Mucosa of rectum (tissue), 2 donors: ENCODE measurements around the gene MFNG.

Experiments used
- H3K27ac ChIP-seq, 2 donors: one replicate each; pipeline ENCODE4 v1.7.0; 2013; ENCODE audit warnings: inconsistent platforms in 2 of 2, low read depth in 2 of 2, low read length in 2 of 2
- H3K27me3 ChIP-seq, 2 donors: one replicate each; pipeline ENCODE4 v1.7.0; 2013; ENCODE audit warnings: low read length in 2 of 2; ENCODE audit not compliant: control insufficient read depth in 2 of 2, insufficient read depth in 2 of 2
- H3K36me3 ChIP-seq, 2 donors: one replicate each; pipeline ENCODE4 v1.7.0; 2013; ENCODE audit warnings: low read length in 2 of 2; ENCODE audit not compliant: control insufficient read depth in 2 of 2, insufficient read depth in 2 of 2
- H3K4me1 ChIP-seq, 2 donors: one replicate each; pipeline ENCODE4 v1.7.0; 2013; ENCODE audit warnings: low read length in 2 of 2, mild to moderate bottlenecking in 1 of 2; ENCODE audit not compliant: control insufficient read depth in 2 of 2, insufficient read depth in 2 of 2
- H3K4me3 ChIP-seq, 2 donors: one replicate each; pipeline ENCODE4 v1.7.0; 2013; ENCODE audit warnings: low read length in 2 of 2
- H3K9ac ChIP-seq, 2 donors: one replicate each; pipeline ENCODE4 v1.7.0; 2013; ENCODE audit warnings: low read length in 2 of 2, low read depth in 1 of 2, mild to moderate bottlenecking in 1 of 2
- H3K9me3 ChIP-seq, 2 donors: one replicate each; pipeline ENCODE4 v1.7.0; 2013; ENCODE audit warnings: low read length in 2 of 2; ENCODE audit not compliant: control insufficient read depth in 2 of 2
- donor health status: healthy.
- donor health status: Normal muscosa, but diverticular disease.

Gene MFNG

DNA sequence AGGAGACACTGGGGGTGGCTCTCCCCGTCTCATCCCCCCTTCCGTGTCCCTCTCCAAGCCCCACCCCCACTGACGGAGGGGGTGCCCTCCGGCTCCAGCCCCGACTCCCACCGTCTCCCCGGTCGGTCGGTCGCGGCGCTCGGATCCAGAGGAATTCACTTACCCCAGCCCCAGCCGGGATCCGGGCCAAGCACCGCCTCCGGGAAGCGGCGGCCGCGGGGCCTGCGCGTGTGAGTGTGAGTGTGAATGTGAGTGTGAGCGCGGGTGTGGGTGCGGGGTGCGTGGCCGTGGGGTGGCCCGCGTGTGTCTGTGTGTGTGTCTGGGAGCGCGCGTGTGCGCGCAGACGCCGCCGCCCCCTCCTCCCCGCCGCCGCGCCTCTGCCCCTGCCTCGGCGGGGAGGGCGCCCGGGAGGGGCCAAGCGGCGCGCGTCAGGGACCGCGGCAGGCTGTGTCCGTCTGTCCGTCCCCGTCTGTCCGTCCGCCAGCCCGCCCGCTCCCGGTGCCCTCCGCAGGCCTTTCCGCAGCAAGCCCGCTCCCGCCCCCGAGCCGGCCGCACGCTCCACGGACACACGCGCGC, 59.0 kb downstream of the MFNG start, which contains the start of gene ELFN2:
TSS of gene ELFN2 (minus strand) at position 345 of the 576 bp plus-strand sequence. CDS start 51,945 bp downstream, outside the sequence.
- H3K27me3 ChIP-seq, result peaks cover 54 to 67% of the 10 kb centered on the region in 2 donors
- peaks cover 0 to 2% of the 10 kb centered on the region in 2 donors for H3K4me1 ChIP-seq
- H3K9me3 ChIP-seq, result no peaks in the 10 kb centered on the region
- H3K36me3 ChIP-seq, result no peaks in the 10 kb centered on the region
- peak within 1 kb of the TSS in 1 of 2 donors; percentile 10 for H3K4me3 ChIP-seq
- no peak within 1 kb of the TSS for H3K9ac ChIP-seq
- H3K27ac ChIP-seq, result no peak within 1 kb of the TSS

DNA sequence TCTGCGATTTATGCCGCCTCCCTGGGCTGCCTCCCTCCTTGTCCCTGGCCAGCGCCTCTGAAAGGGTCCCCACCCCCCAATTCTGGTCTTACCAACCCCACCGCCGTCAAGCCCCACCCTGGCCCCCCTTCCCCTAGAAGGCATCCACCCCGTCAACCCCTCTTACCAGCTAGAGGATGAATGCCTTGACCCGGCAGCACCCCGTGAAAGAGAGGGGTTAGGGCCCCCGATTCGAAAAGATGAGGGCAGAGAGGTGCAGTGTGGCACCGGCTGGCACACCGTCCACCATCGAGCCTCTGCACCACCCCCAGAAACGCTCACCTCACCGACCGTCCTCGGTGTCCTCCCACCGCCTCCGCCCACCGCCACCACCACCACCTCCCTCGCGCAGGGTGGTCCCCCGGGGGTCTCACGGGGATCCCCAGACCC, 59.5 kb downstream of the MFNG start:
- Histone ChIP-seq H3K9me3 (no peaks in the 10 kb centered on the region), H3K9ac (no peak overlapping the region), H3K27me3 (peaks cover 51 to 68% of the 10 kb centered on the region in 2 donors), H3K27ac (no peak overlapping the region), H3K4me1 (peaks cover 0 to 2% of the 10 kb centered on the region in 2 donors), H3K4me3 (no peak overlapping the region), H3K36me3 (no peaks in the 10 kb centered on the region)

DNA sequence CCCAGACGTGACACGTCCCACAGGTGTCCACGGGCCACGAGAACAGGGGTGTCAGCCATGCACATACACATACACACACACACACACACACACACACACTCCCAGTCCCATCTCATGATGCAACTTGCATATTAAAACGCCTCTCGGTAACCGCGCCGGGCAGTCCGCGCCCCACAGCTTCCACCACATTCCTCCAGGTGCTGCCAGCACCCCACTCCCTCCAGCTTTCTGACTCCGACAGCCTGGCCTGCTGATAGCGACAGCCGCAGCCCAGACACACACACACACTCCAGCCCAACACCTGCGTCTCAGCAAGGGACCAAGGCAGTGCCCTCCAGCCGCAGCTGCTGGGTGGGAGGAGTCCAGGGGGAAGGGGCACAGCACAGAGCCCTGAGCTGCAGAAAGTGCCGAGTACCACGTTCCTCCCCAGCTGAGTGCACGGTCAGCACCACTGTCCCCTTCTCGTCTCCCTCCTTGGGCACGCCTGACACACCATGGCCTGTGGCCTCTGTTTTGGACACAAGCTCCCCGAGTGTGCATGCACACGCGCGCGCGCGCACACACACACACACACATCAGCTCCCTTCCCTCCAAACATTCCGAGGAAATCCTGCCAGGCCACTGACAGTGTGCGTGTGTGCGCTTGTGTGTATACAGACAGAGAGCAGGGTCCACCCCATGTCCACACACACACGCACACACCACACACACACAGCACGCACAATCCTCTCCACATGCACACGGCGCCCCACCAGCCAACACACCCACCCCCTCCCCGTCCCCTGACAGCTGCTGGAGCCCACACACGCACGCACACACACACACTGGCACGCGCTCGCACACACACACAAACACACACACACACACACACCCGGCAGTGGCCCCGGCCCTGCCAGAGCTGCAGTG, 60.1 kb downstream of the MFNG start:
- H3K4me1 ChIP-seq, result peaks cover 0 to 2% of the 10 kb centered on the region in 2 donors
- H3K4me3 ChIP-seq, result no peak overlapping the region
- H3K27ac ChIP-seq, result no peak overlapping the region
- peaks cover 51 to 75% of the 10 kb centered on the region in 2 donors for H3K27me3 ChIP-seq
- H3K36me3 ChIP-seq, result no peaks in the 10 kb centered on the region
- no peaks in the 10 kb centered on the region for H3K9me3 ChIP-seq
- H3K9ac ChIP-seq, result no peak overlapping the region

DNA sequence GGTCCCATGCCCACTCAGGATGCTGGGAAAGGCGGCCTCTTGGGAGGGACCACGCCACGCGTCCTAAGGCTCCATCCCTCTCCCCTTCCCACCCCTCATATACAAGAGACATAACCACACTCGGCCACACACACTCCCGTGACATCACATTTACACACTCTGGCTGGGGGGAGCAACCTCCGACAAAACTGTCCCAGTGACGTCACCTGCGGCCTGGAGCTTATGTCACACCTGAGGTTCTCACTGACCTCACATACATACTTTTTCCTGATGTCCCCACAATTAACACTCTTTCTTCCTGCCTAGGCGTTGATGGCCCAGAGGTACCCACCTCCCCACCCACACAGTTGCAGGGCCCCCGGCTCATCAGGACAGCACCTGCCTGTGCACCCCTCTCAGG, 60.8 kb downstream of the MFNG start:
- Histone ChIP-seq H3K36me3 (no peaks in the 10 kb centered on the region), H3K4me1 (peaks cover 0 to 8% of the 10 kb centered on the region in 2 donors), H3K9me3 (no peaks in the 10 kb centered on the region), H3K4me3 (no peak overlapping the region), H3K27me3 (peaks cover 54 to 76% of the 10 kb centered on the region in 2 donors), H3K9ac (no peak overlapping the region), H3K27ac (no peak overlapping the region)

DNA sequence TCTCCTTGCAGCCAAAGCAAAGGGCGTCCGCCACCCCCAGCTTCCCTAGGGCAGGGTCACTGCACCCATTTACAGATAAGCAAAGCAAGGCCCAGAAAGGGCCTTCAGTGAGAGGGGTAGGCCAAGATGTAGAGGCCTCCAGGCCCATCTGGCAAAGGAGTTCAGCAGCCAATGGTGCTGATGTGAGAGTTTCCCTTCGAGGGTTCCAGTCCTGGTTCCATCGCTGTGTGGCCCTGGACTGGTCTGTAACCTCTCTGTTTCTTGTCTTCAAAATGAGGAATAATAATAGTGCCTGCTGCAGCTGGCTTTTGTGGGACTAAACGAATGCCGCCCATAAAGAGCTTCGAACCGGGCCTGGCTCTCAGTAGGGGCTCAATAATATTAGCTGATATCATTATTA, 62.9 kb downstream of the MFNG start:
- Histone ChIP-seq H3K27ac (no peak overlapping the region), H3K36me3 (no peaks in the 10 kb centered on the region), H3K27me3 (peaks cover 49 to 72% of the 10 kb centered on the region in 2 donors), H3K4me3 (no peak overlapping the region), H3K9ac (no peak overlapping the region), H3K9me3 (no peaks in the 10 kb centered on the region), H3K4me1 (peaks cover 0 to 10% of the 10 kb centered on the region in 2 donors)

DNA sequence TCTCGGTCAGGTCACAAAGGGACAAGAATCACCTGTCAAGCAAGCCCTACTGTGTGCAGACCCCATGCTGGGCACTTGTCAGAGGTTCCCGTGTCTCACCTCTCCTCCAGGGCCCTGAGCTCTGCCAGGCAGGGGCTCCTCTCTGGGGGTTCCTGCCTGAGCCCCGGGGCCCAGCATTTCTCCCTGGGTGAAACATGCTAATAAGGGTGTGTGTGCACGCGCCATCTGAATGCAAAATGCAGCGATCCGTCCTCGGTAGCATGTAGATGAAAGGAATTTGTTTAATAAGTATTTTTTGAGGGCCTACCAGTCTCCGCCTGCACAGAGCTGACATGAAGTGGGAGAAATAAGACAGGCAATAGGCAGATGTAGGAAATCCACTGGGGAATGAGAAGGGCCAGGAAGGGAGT, 64.7 kb downstream of the MFNG start:
- H3K4me1 ChIP-seq, result peaks cover 0 to 8% of the 10 kb centered on the region in 2 donors
- H3K4me3 ChIP-seq, result no peak overlapping the region
- H3K36me3 ChIP-seq, result no peaks in the 10 kb centered on the region
- H3K27me3 ChIP-seq, result peaks cover 42 to 67% of the 10 kb centered on the region in 2 donors
- H3K9ac ChIP-seq, result no peak overlapping the region
- no peaks in the 10 kb centered on the region for H3K9me3 ChIP-seq
- H3K27ac ChIP-seq, result no peak overlapping the region

DNA sequence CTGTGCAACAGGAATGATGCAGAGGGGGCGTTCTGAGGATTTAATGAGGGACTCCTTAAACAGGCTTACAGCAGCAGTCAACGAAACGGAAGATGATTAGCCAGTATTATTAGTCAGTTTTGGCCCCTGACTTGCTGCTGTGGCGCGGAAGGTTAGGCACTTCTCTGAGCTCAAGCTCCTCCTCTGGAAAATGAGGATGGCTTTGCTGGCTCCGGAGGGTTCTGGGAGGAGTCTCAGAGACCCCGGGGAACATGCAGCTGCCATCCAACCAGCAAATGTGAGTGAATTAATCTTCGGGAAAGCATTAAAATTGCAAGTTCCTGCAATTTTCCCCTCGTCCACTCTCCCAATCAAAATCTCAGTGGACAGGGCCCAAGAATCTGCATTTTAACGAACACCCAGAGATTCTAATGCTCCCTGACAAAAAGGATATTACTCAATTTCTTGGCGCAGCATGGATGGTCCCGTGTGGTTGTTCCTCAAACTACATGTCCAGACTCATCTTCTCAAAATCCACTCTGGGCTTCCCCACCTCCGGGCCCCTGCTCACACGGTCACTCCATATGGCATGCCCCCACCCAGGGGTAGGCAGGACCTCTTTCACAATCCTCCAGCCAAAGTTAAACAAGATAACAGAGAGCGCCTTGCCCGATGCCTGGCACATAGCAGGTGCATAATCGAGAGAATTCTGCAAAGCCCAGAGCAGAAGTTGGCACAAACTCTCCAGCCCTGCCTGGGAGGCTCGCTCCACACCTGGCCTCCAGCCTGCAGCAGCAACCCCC, 65.3 kb downstream of the MFNG start:
- Histone ChIP-seq H3K4me3 (no peak overlapping the region), H3K4me1 (peaks cover 0 to 8% of the 10 kb centered on the region in 2 donors), H3K27ac (no peak overlapping the region), H3K9ac (no peak overlapping the region), H3K27me3 (peaks cover 42 to 64% of the 10 kb centered on the region in 2 donors), H3K36me3 (no peaks in the 10 kb centered on the region), H3K9me3 (no peaks in the 10 kb centered on the region)

DNA sequence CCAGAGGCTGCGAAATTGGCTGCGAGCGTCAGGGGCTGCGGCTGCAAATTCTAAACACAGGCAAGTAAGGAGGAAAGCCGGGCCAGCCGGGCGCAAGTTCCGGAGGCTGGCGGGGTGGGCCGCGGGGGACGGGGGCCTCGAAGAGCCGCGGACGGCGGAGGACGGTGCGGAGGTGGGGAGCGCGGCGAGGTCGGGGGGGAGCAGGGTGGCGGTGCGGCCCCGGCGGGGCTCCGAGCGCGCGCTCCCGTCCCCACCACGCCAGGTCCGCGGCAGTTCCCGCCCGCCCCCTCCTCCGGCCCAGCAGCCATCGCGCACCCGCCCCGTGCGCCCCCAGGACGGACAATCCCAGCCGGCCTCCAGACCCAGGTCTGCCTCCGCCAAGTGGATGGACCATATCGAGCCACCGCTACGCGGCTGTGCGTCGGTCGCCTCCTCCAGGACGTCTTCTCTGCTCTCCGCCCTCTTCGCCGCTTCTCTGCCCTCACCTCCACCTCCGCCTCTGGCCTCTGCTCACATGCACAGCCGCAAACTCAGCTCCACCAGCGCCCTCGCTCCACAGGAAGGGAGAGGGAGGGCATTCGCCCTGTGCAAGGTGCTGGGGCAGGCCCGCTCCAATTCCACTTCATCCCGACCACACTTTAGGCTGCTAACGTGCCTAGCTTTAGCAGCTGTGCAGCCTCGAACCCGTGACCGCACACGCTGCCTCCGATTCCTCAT, 66.1 kb downstream of the MFNG start:
- Histone ChIP-seq H3K36me3 (no peaks in the 10 kb centered on the region), H3K4me3 (no peak overlapping the region), H3K27me3 (peaks cover 35 to 57% of the 10 kb centered on the region in 2 donors), H3K4me1 (peaks cover 0 to 8% of the 10 kb centered on the region in 2 donors), H3K9me3 (no peaks in the 10 kb centered on the region), H3K27ac (no peak overlapping the region), H3K9ac (no peak overlapping the region)

DNA sequence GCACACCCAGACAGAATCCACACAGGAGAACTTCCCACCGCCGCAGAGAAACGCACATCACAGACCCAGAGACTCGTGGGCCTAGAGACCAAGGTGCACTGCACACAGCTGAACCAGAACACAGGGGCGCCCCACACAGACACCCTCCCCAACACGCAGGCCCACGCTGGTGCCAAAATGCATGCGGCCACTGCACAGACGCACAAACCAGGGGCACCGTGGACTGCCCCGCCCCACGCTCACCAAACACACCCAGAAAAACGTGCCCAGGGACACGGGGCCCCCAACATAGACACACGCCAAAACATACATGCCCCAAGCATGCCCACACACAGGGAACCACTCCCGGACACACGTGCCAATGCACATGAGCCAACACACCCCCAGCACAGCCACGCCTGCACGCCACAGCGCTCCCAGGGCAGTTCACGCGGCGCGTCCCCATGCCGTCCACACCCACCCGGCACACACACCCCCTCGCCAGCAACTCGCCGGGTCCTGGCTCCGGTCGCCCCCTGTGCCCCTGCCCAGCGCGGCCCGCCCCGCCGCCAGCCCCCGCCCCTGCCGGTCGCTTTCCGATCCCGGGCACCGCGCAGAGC, 66.7 kb downstream of the MFNG start:
- H3K36me3 ChIP-seq, result no peaks in the 10 kb centered on the region
- H3K27me3 ChIP-seq, result peaks cover 36 to 50% of the 10 kb centered on the region in 2 donors
- H3K9me3 ChIP-seq, result no peaks in the 10 kb centered on the region
- no peak overlapping the region for H3K4me3 ChIP-seq
- H3K9ac ChIP-seq, result no peak overlapping the region
- no peak overlapping the region for H3K27ac ChIP-seq
- H3K4me1 ChIP-seq, result peaks cover 0 to 8% of the 10 kb centered on the region in 2 donors
